ENCODE data around the gene DUSP10. TPM values are rescaled to one million over a fixed set of nuclear protein-coding genes. Genes with fewer than 3 reads are reported as not detected.

DUSP10 gene
- total and polyA plus RNA-seq, 3 donors from 2014 or later = 12.3 to 17.4 (median 14.6) TPM

DNA sequence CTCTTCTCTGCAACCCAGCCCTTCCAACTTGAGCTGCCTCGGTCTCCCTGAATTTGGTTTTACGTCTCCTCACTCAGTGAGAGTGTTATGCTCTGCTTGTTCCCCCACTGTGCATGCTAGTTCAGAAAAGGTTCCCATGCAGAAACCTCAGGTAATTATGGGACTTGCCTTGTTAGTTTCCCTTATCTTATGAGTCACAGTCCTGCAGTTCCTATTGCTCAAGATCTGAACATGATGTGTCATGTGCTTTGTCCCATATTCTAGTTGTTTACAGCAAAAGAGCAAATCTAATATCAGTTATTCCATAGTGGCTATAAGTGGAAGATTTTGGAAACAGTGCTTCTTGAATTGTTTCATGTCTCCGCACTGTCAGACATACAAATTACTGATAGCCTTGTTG is 74.4 kb downstream of the DUSP10 start:
- Histone ChIP-seq H3K4me3 (no peak overlapping the region), H3K36me3 (ENCODE audit: low read depth, missing control alignments) (no peaks in the 10 kb centered on the region), H3K27me3 (no peaks in the 10 kb centered on the region), H3K9me3 (no peaks in the 10 kb centered on the region), H3K27ac (no peak overlapping the region), H3K4me1 (no peaks in the 10 kb centered on the region)
- intact Hi-C loops (cut with DNase I; ENCODE audit: low total_unique reads) = no loop called here
- 94 to 98% methylated on average over 3 of the region's 3 CpGs for WGBS, 2 donors
- TF ChIP-seq POLR2A (IDR thresholded peaks at IDR 0.05) = no peak
- TF ChIP-seq, protein P1, sequence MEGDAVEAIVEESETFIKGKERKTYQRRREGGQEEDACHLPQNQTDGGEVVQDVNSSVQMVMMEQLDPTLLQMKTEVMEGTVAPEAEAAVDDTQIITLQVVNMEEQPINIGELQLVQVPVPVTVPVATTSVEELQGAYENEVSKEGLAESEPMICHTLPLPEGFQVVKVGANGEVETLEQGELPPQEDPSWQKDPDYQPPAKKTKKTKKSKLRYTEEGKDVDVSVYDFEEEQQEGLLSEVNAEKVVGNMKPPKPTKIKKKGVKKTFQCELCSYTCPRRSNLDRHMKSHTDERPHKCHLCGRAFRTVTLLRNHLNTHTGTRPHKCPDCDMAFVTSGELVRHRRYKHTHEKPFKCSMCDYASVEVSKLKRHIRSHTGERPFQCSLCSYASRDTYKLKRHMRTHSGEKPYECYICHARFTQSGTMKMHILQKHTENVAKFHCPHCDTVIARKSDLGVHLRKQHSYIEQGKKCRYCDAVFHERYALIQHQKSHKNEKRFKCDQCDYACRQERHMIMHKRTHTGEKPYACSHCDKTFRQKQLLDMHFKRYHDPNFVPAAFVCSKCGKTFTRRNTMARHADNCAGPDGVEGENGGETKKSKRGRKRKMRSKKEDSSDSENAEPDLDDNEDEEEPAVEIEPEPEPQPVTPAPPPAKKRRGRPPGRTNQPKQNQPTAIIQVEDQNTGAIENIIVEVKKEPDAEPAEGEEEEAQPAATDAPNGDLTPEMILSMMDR (IDR thresholded peaks at IDR 0.05) = no peak
- no peak for DNase-seq

DNA sequence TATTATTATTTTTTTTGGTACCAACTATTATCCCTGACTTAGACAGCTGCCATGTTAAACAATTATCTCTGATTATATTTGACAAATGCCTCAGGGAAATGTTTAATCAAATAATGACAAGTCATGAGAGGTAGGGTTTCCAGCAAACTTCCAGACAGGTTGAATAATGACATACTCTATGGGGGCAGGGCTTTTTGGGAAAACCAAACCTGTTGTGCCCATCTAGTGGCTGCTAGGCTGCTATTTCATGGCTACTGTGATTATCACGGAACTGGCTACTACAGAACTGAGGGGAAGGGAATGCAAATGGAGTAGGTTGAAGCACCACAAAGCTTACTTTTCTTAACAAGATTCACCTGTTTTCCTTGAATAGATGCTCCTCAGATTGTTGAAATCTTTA is 77.6 kb downstream of the DUSP10 start:
- no peak overlapping the region for H3K27ac ChIP-seq
- no peak for DNase-seq
- no peaks in the 10 kb centered on the region for H3K4me1 ChIP-seq
- H3K36me3 ChIP-seq (ENCODE audit: low read depth, missing control alignments) = no peaks in the 10 kb centered on the region
- 18 to 48% methylated on average over 1 of the region's 1 CpG for WGBS, 2 donors
- H3K4me3 ChIP-seq = no peak overlapping the region
- TF ChIP-seq POLR2A (IDR thresholded peaks at IDR 0.05) = no peak
- TF ChIP-seq, protein P1 (IDR thresholded peaks at IDR 0.05) = no peak
- intact Hi-C loops (cut with DNase I; ENCODE audit: low total_unique reads) = no loop called here
- no peaks in the 10 kb centered on the region for H3K9me3 ChIP-seq
- H3K27me3 ChIP-seq = no peaks in the 10 kb centered on the region

DNA sequence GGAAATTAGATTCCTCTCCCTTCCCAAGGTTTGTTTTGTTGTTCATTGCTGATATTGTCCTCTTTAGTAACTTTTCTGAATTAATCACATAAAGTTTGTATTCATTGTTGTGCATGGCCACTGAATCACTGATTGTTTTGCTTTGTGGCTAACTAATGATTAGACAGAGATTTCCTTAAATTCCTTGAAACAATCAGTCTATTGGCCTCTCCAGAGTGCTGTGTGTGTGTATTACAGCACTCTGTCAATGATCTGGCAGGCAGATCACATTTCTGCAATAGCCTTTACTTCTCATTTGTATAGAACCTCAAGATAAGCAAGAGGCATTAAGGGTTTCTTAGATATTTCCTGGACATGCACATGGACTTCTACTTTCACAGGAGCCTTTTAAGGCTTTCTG is 78.6 kb downstream of the DUSP10 start:
- no peaks in the 10 kb centered on the region for H3K36me3 ChIP-seq (ENCODE audit: low read depth, missing control alignments)
- H3K27ac ChIP-seq = no peak overlapping the region
- no peaks in the 10 kb centered on the region for H3K4me1 ChIP-seq
- no peaks in the 10 kb centered on the region for H3K27me3 ChIP-seq
- intact Hi-C loops (cut with DNase I; ENCODE audit: low total_unique reads) = no loop called here
- DNase-seq = no peak
- TF ChIP-seq, protein P1 (IDR thresholded peaks at IDR 0.05) = no peak
- no peak for TF ChIP-seq POLR2A (IDR thresholded peaks at IDR 0.05)
- no peak overlapping the region for H3K4me3 ChIP-seq
- no peaks in the 10 kb centered on the region for H3K9me3 ChIP-seq

DNA sequence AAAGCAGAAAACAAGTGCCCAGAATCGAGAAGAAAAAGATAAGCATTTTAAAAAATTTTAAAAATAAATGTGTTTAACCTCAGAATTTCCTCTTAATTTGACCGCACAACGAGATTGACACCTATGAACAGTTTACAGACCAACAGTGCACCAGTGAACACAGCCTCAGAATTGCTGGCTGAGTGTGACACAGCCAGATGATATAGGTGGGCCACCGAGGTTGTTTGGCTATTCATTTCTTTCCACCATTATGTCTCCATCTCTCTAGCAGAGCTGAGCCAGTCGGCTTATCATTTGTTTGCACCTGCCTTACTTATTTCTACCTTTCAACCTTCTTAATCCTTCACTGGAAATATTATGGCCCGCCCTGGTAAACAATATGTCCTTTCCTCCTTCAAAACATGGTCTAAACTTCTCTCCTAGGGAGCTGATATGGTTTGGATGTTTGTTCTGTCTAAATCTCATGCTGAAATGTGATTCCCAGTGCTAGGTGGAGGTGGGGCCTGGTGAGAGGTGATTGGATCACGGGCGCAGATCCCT is 86.1 kb downstream of the DUSP10 start:
- TF ChIP-seq, protein P1 (IDR thresholded peaks at IDR 0.05) = no peak
- no peak for TF ChIP-seq POLR2A (IDR thresholded peaks at IDR 0.05)
- no peaks in the 10 kb centered on the region for H3K27me3 ChIP-seq
- H3K4me1 ChIP-seq = no peaks in the 10 kb centered on the region
- H3K27ac ChIP-seq = no peak overlapping the region
- DNase-seq = no peak
- intact Hi-C loops (cut with DNase I; ENCODE audit: low total_unique reads) = no loop called here
- H3K9me3 ChIP-seq = no peaks in the 10 kb centered on the region
- H3K4me3 ChIP-seq = no peak overlapping the region
- no peaks in the 10 kb centered on the region for H3K36me3 ChIP-seq (ENCODE audit: low read depth, missing control alignments)
- 80 to 83% methylated on average over 8 of the region's 8 CpGs for WGBS, 2 donors
